Esophagus muscularis mucosa (tissue), 3 donors: Measurements from ENCODE around the gene ARF4.

Source experiments
- CTCF ChIP-seq, 3 experiments: fragments of 200-600 bp in 2 of 3; fragments of 450-650 bp in 1 of 3; sonication (generic) in 2 of 3; IDR thresholded peaks; one replicate each; pipeline ENCODE4 v1.5.1; 2017 to 2019; ENCODE audit warnings: antibody characterized with exemption in 3 of 3, mild to moderate bottlenecking in 2 of 3, moderate library complexity in 1 of 3
- POLR2A ChIP-seq: fragments of 450-650 bp; IDR thresholded peaks from one replicate; pipeline ENCODE4 v1.6.1; 2017; ENCODE audit warnings: antibody characterized with exemption, moderate library complexity, mild to moderate bottlenecking, low read depth
- POLR2AphosphoS5 ChIP-seq, 2 donors: sonication (generic); formaldehyde crosslinking; IDR thresholded peaks; one replicate each; pipeline ENCODE4 v1.6.1; 2017; ENCODE audit warnings: antibody characterized with exemption in 2 of 2

DNA sequence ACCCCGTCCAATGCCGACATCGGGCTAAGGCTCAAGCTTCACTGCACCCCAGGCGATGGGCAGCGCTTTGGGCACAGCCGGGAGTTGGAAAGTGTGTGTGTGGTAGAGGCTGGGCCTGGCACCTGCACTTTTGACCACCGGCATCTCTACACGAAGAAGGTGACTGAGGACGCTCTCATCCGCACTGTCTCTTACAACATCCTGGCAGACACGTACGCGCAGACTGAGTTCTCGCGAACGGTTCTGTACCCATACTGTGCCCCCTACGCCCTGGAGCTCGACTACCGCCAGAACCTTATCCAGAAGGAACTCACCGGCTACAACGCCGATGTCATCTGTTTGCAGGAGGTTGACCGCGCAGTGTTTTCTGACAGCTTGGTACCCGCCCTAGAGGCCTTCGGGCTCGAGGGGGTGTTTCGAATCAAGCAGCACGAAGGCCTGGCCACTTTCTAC lies 40.0 kb downstream of the ARF4 start:
- TF ChIP-seq CTCF (IDR thresholded peaks at IDR 0.05) (no peak), POLR2A (no peak), POLR2AphosphoS5 (IDR thresholded peaks at IDR 0.05) (no peak)
